ENCODE data around the gene ARFGAP2. TPM values are rescaled to one million over a fixed set of nuclear protein-coding genes. Genes with fewer than 3 reads are reported as not detected.

Gene ARFGAP2
- total and polyA plus RNA-seq, 2 donors (not counting 3 experiments of a cell fraction or from before 2014, with no cell fraction given): 78.9 to 108 TPM

GRCh38 chr11:47178316-47178715 is 1.6 kb upstream of the ARFGAP2 start:
- Histone ChIP-seq H3K27me3 (ENCODE audit: control insufficient read depth in 2 of 2, insufficient read depth in 2 of 2, low read length in 2 of 2) (no peaks in the 10 kb centered on the region), H2AFZ (ENCODE audit: low read depth, low read length) (no peak overlapping the region), H3K36me3 (ENCODE audit: control insufficient read depth in 2 of 2, extremely low read depth in 1 of 2, insufficient read depth in 2 of 2, low read length in 2 of 2) (peaks cover 5 to 17% of the 10 kb centered on the region in 2 experiments), H3K9me1 (replicated peaks; ENCODE audit: control insufficient read depth, extremely low read depth, insufficient read depth, low read length) (no peaks in the 10 kb centered on the region), H3K27ac (ENCODE audit: insufficient read depth, low read depth, low read length) (no peak overlapping the region), H3K4me3 (replicated peaks in 1 of 3; ENCODE audit: insufficient read depth in 1 of 3, low read depth in 1 of 3, low read length in 3 of 3) (no peak overlapping the region), H3K4me1 (ENCODE audit: control insufficient read depth, extremely low read depth, insufficient read depth, low read length) (peaks cover 13% of the 10 kb centered on the region), H4K20me1 (replicated peaks; ENCODE audit: control insufficient read depth, extremely low read depth, insufficient read depth, low read length) (no peaks in the 10 kb centered on the region), H3K79me2 (ENCODE audit: control insufficient read depth, insufficient read depth, low read length) (peaks cover 30% of the 10 kb centered on the region), H3K9me3 (replicated peaks; ENCODE audit: control insufficient read depth, insufficient read depth, low read length) (no peaks in the 10 kb centered on the region), H3K4me2 (ENCODE audit: insufficient read depth, low read length) (no peak overlapping the region), H3K9ac (replicated peaks; ENCODE audit: extremely low read depth, insufficient read depth, low read length) (no peak overlapping the region)
- intact Hi-C loops (cut with micrococcal nuclease) (no loop called here), dilution Hi-C loops (cut with MboI; ENCODE audit: extremely low pct_ligation_motif_present, low sequenced_read_pairs) (no loop called here)
- BruUV-seq (replicated peaks): no TSS peak
- FAIRE-seq: no peak
- DNase-seq (ENCODE audit: low read depth, low spot score): no peak
- TF ChIP-seq EZH2 (IDR thresholded peaks at IDR 0.05; ENCODE audit: borderline replicate concordance, low read depth, low read length, severe bottlenecking) (no peak), GATA2 (IDR thresholded peaks at IDR 0.05; ENCODE audit: insufficient read depth, insufficient read length, low read depth, low read length) (no peak), CTCF (IDR thresholded peaks at IDR 0.05; ENCODE audit: extremely low read depth in 1 of 2, insufficient read depth in 1 of 2, low read depth in 1 of 2, low read length in 2 of 2) (no peak), JUN (IDR thresholded peaks at IDR 0.05; ENCODE audit: borderline replicate concordance, insufficient read depth, insufficient read length, low read depth) (no peak), POLR2A (IDR thresholded peaks at IDR 0.05; ENCODE audit: low read depth, low read length) (no peak), POLR2AphosphoS5 (IDR thresholded peaks at IDR 0.05; ENCODE audit: insufficient read depth, low read depth, low read length) (no peak), MYC (IDR thresholded peaks at IDR 0.05; ENCODE audit: low read depth, low read length) (no peak), MAX (IDR thresholded peaks at IDR 0.05; ENCODE audit: insufficient read depth, insufficient read length) (no peak), FOS (IDR thresholded peaks at IDR 0.05; ENCODE audit: borderline replicate concordance, insufficient read depth, low read length) (no peak)
- ChIA-PET CTCF (interaction anchor here (0.9 to 5.3 kb wide), 7 partner anchors 9 to 175 kb away, joined by 3 to 67 read pairs (median 6); partner anchors contain the start of genes ACP2, DDB2, MYBPC3 and NR1H3), POLR2A (no interaction called here)
